Astrocyte of the spinal cord (primary cell): ENCODE data around the gene WNT2B.

Source experiments
- DNase-seq: peaks from one replicate; pipeline ENCODE4 v3.0.0; 2011; ENCODE audit warnings: low read depth, low spot score
- H3K4me3 ChIP-seq: 2 replicates; pipeline ENCODE4 v1.5.1; 2011; ENCODE audit warnings: low read depth, mild to moderate bottlenecking, low read length, moderate library complexity
- CTCF ChIP-seq: IDR thresholded peaks from 2 replicates; pipeline ENCODE4 v1.5.1; 2012; ENCODE audit warnings: low read depth, mild to moderate bottlenecking, low read length, inconsistent platforms
- in situ Hi-C: cut with HindIII; loops from 2 replicates; pipeline ENCODE4 v1.10.0; 2017; ENCODE audit warnings: low sequenced_read_pairs

The WNT2B gene

GRCh38 chr1:112504001-112504660, 4.6 kb upstream of the WNT2B start:
- no peak overlapping the region for H3K4me3 ChIP-seq
- in situ Hi-C loops: no loop called here
- no peak for TF ChIP-seq CTCF
- no peak for DNase-seq

- no peak for TF ChIP-seq CTCF
- DNase-seq: no peak
- H3K4me3 ChIP-seq: no peak overlapping the region
- in situ Hi-C loops: no loop called here
Observed at GRCh38 chr1:112504661-112505399, 3.9 kb upstream of the WNT2B start.

- DNase-seq: no peak
- H3K4me3 ChIP-seq: no peak overlapping the region
- in situ Hi-C loops: no loop called here
- no peak for TF ChIP-seq CTCF
Observed at GRCh38 chr1:112505400-112505785, 3.4 kb upstream of the WNT2B start.

GRCh38 chr1:112505878-112506277, 2.9 kb upstream of the WNT2B start:
- TF ChIP-seq CTCF: no peak
- H3K4me3 ChIP-seq: no peak overlapping the region
- in situ Hi-C loops: no loop called here
- DNase-seq: no peak

GRCh38 chr1:112506306-112506705, 2.5 kb upstream of the WNT2B start:
- in situ Hi-C loops: no loop called here
- H3K4me3 ChIP-seq: no peak overlapping the region
- TF ChIP-seq CTCF: no peak
- no peak for DNase-seq

GRCh38 chr1:112506731-112507130, 2.0 kb upstream of the WNT2B start:
- in situ Hi-C loops: no loop called here
- no peak overlapping the region for H3K4me3 ChIP-seq
- TF ChIP-seq CTCF: no peak
- DNase-seq: no peak
